Gastrocnemius medialis (tissue), 4 donors: ENCODE results near the gene ARHGEF6. TPM values are rescaled to one million over a fixed set of nuclear protein-coding genes. Genes with fewer than 3 reads are reported as not detected.

Experiments
- ATAC-seq, 2 donors: fragments of 150-250 bp; one replicate each; pipeline ENCODE4 v1.9.1; 2016
- DNase-seq, 2 donors: peaks; one replicate each; pipeline ENCODE4 v3.0.0-alpha.2; 2019
- H3K27ac ChIP-seq, 4 donors: fragments of 200-600 bp; sonication (generic); 1 replicate in 1 of 4; 2 replicates in 3 of 4; pipeline ENCODE4 v1.5.1; 2016 to 2018; ENCODE audit warnings: mild to moderate bottlenecking in 2 of 4, moderate library complexity in 1 of 4
- H3K27me3 ChIP-seq, 3 donors: fragments of 200-600 bp; sonication (generic) in 2 of 3; 1 replicate in 1 of 3; 2 replicates in 2 of 3; pipeline versions ENCODE4 v1.5.1 to v1.6.0; 2016 to 2019; ENCODE audit warnings: mild to moderate bottlenecking in 1 of 3, moderate library complexity in 1 of 3
- H3K36me3 ChIP-seq, 2 donors: fragments of 200-600 bp; sonication (generic) in 1 of 2; one replicate each; pipeline ENCODE4 v1.5.1; 2017 to 2018
- H3K4me1 ChIP-seq, 2 donors: fragments of 200-600 bp; sonication (generic) in 1 of 2; one replicate each; pipeline ENCODE4 v1.5.1; 2016 to 2017; ENCODE audit warnings: mild to moderate bottlenecking in 2 of 2
- H3K4me3 ChIP-seq, 4 donors: fragments of 200-600 bp; sonication (generic) in 3 of 4; 1 replicate in 1 of 4; 2 replicates in 3 of 4; pipeline ENCODE4 v1.5.1; 2016 to 2019; ENCODE audit warnings: mild to moderate bottlenecking in 2 of 4
- H3K9me3 ChIP-seq, 3 donors: fragments of 200-600 bp; sonication (generic) in 2 of 3; 1 replicate in 1 of 3; 2 replicates in 2 of 3; pipeline ENCODE4 v1.5.1; 2016 to 2019
- CTCF ChIP-seq, 5 experiments: fragments of 450-650 bp in 3 of 5; fragments of 200-600 bp in 2 of 5; sonication (generic) in 2 of 5; IDR thresholded peaks in 4 of 5; conservative IDR thresholded peaks in 1 of 5; 1 replicate in 4 of 5; 2 replicates in 1 of 5; pipeline ENCODE4 v1.5.1; 2016 to 2019; ENCODE audit warnings: antibody characterized with exemption in 5 of 5, mild to moderate bottlenecking in 3 of 5, moderate library complexity in 3 of 5
- POLR2A ChIP-seq, 2 donors: fragments of 450-650 bp; IDR thresholded peaks; one replicate each; pipeline ENCODE4 v1.6.1; 2017; ENCODE audit warnings: antibody characterized with exemption in 2 of 2, mild to moderate bottlenecking in 2 of 2, moderate library complexity in 2 of 2
- in situ Hi-C, 4 donors: fragments of 200-750 bp; cut with MboI; loops; one replicate each; pipeline versions ENCODE4 v1.15.0 to v1.8.0; 2017; ENCODE audit warnings: low sequenced_read_pairs in 4 of 4
- intact Hi-C: fragments of 100-400 bp; cut with DNase I; formaldehyde crosslinking; loops from one replicate; pipeline ENCODE4 v1.15.1; 2023; ENCODE audit warnings: low total_unique reads
- total RNA-seq, 4 donors: library from RNA; depleted of rRNA; stranded (reverse); fragments of >200 nt; gene quantifications; one replicate each; pipeline versions ENCODE4 v1.1.0 to v1.2.3, GENCODE V29; 2016

Gene ARHGEF6
- total RNA-seq, 4 donors from 2014 or later: 15.0 to 29.9 (median 24.5) TPM

- intact Hi-C loops: no loop called here
Measured at GRCh38 chrX:136679531-136679930, 101.2 kb downstream of the ARHGEF6 start.

DNA sequence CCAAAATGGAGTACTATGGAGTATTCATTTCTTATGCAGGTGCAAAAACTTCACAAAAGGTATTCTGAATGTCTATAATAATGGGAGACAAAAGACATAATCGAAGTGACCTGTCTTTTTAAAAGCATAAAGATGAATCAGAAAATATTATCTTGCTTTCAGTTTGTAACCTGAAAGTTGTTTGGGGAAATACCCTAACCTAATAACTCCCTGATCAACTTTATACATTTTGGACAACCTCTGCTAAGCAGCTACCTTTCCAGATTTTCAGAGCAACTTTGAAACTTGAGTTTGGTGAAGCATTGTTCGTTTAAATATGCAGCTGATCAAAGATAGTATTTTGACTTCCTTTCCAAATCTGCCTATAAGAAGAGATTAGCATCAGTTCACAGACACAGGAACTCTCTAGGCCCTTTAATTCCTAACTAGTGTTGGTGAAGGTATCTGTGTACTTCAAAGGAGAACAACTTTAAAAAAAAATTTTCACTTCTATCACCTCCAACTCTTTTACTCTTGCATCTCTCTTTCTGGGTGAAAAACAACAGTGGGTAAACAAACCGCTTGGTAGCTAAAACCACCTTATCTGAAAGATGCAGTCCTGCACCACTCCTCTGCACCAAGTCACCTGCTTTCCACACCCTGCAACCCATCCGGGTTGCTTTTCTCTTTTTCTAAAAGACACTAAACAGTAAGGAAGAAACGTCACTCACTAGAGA lies 106.3 kb downstream of the ARHGEF6 start:
- Histone ChIP-seq H3K27me3 (no peaks in the 10 kb centered on the region), H3K27ac (no peak overlapping the region), H3K4me1 (no peaks in the 10 kb centered on the region), H3K36me3 (peaks cover 0 to 29% of the 10 kb centered on the region in 2 donors), H3K4me3 (no peak overlapping the region), H3K9me3 (no peaks in the 10 kb centered on the region)
- TF ChIP-seq CTCF (IDR thresholded peaks at IDR 0.05 in 4 of 5, conservative IDR thresholded peaks at IDR 0.05 in 1 of 5) (no peak), POLR2A (IDR thresholded peaks at IDR 0.05) (no peak)
- ATAC-seq: no peak
- no peak for DNase-seq
- in situ Hi-C loops: no loop called here
- intact Hi-C loops: no loop called here

More at GRCh38 chrX:136679531-136679930, 101.2 kb downstream of the ARHGEF6 start:
- Histone ChIP-seq H3K4me1 (no peaks in the 10 kb centered on the region), H3K27me3 (no peaks in the 10 kb centered on the region), H3K9me3 (no peaks in the 10 kb centered on the region), H3K4me3 (no peak overlapping the region), H3K27ac (no peak overlapping the region), H3K36me3 (peaks cover 0 to 4% of the 10 kb centered on the region in 2 donors)
- ATAC-seq (no peak), DNase-seq (no peak)
- in situ Hi-C loops: no loop called here
- TF ChIP-seq POLR2A (IDR thresholded peaks at IDR 0.05): no peak
- no peak for TF ChIP-seq CTCF (IDR thresholded peaks at IDR 0.05 in 4 of 5, conservative IDR thresholded peaks at IDR 0.05 in 1 of 5)

- intact Hi-C loops: no loop called here
- ATAC-seq: no peak
- Histone ChIP-seq H3K27ac (no peak overlapping the region), H3K9me3 (no peaks in the 10 kb centered on the region), H3K4me1 (no peaks in the 10 kb centered on the region), H3K27me3 (no peaks in the 10 kb centered on the region), H3K36me3 (peaks cover 0 to 50% of the 10 kb centered on the region in 2 donors), H3K4me3 (no peak overlapping the region)
- in situ Hi-C loops: no loop called here
- no peak for DNase-seq
- TF ChIP-seq POLR2A (IDR thresholded peaks at IDR 0.05) (no peak), CTCF (IDR thresholded peaks at IDR 0.05 in 4 of 5, conservative IDR thresholded peaks at IDR 0.05 in 1 of 5) (no peak)
Measured at GRCh38 chrX:136671006-136671610, 109.6 kb downstream of the ARHGEF6 start.

- in situ Hi-C loops: no loop called here
Measured at GRCh38 chrX:136667446-136668168, 113.1 kb downstream of the ARHGEF6 start.

More at GRCh38 chrX:136667446-136668168, 113.1 kb downstream of the ARHGEF6 start:
- H3K27ac ChIP-seq: no peak overlapping the region
- TF ChIP-seq POLR2A (IDR thresholded peaks at IDR 0.05): no peak
- no peak for TF ChIP-seq CTCF (IDR thresholded peaks at IDR 0.05 in 4 of 5, conservative IDR thresholded peaks at IDR 0.05 in 1 of 5)
- DNase-seq (no peak), ATAC-seq (no peak)
- H3K9me3 ChIP-seq: peaks cover 0 to 5% (median 0%) of the 10 kb centered on the region in 3 donors
- H3K4me3 ChIP-seq: no peak overlapping the region
- H3K4me1 ChIP-seq: no peaks in the 10 kb centered on the region
- H3K27me3 ChIP-seq: no peaks in the 10 kb centered on the region
- H3K36me3 ChIP-seq: peaks cover 0 to 48% of the 10 kb centered on the region in 2 donors
- intact Hi-C loops: no loop called here
